Osteoblast (primary cell): ENCODE measurements around the gene CCDC124. TPM values are rescaled to one million over a fixed set of nuclear protein-coding genes. Genes with fewer than 3 reads are reported as not detected.
"Not testable (repeated sequence)": the region's sequence is repeated elsewhere in the genome, so short reads cannot be mapped to it uniquely, and the experiment has no call there.

Experiments used
- DNase-seq: peaks from one replicate; pipeline ENCODE4 v3.0.0; 2011; ENCODE audit warnings: low spot score, mixed read lengths; ENCODE audit not compliant: insufficient read length; ENCODE audit errors: missing footprints
- H2AFZ ChIP-seq: 2 replicates; pipeline ENCODE4 v1.6.0; 2011; ENCODE audit warnings: mild to moderate bottlenecking, low read length
- H3K27ac ChIP-seq: 2 replicates; pipeline ENCODE4 v1.5.1; 2011; ENCODE audit warnings: mild to moderate bottlenecking, low read depth, low read length, moderate library complexity
- H3K27me3 ChIP-seq: 2 replicates; pipeline ENCODE4 v1.6.0; 2012; ENCODE audit warnings: mild to moderate bottlenecking, control low read depth, inconsistent platforms, low read length, moderate library complexity; ENCODE audit not compliant: insufficient read depth
- H3K36me3 ChIP-seq: 2 replicates; pipeline ENCODE4 v1.5.1; 2011; ENCODE audit warnings: mild to moderate bottlenecking, low read length, control low read depth, moderate library complexity; ENCODE audit not compliant: insufficient read depth
- H3K4me1 ChIP-seq: 2 replicates; pipeline ENCODE4 v1.5.1; 2011; ENCODE audit warnings: mild to moderate bottlenecking, low read length, control low read depth, moderate library complexity; ENCODE audit not compliant: insufficient read depth
- H3K4me2 ChIP-seq: 2 replicates; pipeline ENCODE4 v1.6.0; 2011; ENCODE audit warnings: mild to moderate bottlenecking, low read length; ENCODE audit not compliant: insufficient read depth
- H3K4me3 ChIP-seq: fragments of 200-600 bp; sonication (generic); 3 replicates; pipeline ENCODE4 v1.5.1; 2012; ENCODE audit warnings: mild to moderate bottlenecking, low read length, inconsistent platforms; ENCODE audit not compliant: insufficient read depth
- H3K79me2 ChIP-seq: 2 replicates; pipeline ENCODE4 v1.6.0; 2012; ENCODE audit warnings: mild to moderate bottlenecking, low read length, control low read depth, inconsistent platforms; ENCODE audit not compliant: insufficient read depth
- H3K9me3 ChIP-seq: 2 replicates; pipeline ENCODE4 v1.5.1; 2011; ENCODE audit warnings: low read depth, low read length, control low read depth
- H4K20me1 ChIP-seq: 2 replicates; pipeline ENCODE4 v1.6.0; 2012; ENCODE audit warnings: mild to moderate bottlenecking, low read length, control low read depth; ENCODE audit not compliant: insufficient read depth
- total RNA-seq: library from RNA; depleted of rRNA; stranded (reverse); fragments of >200 nt; gene quantifications from 2 replicates; pipeline ENCODE4 v1.2.3, GENCODE V29; 2012
- TF ChIP-seq, protein P1 (sequence below): IDR thresholded peaks from 2 replicates; pipeline ENCODE4 v1.5.1; 2011; ENCODE audit warnings: mild to moderate bottlenecking, low read depth, low read length, moderate library complexity; ENCODE audit errors: extremely low read depth

CCDC124 gene
- total RNA-seq, 1 donor: 15.9 TPM

DNA sequence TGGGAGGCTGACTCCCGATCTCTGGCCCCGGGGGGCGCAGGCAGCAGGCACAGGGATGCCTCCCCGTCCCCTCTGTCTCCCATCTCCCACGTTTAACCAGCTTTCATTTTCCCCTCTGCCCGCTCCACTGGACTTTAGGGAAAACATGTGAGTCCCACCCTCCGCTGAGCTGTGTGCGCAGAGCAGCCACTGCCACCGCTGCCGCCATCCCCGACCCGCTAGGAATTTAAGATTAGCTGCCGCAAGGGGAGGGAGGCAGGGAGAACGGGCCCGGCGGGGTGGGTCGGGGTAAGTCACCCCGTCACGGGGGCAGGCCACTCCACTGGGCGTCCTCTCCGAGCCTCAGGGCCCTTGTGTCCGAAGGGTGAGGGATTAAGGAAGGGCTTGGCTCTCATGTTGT, 49.6 kb downstream of the CCDC124 start:
- Histone ChIP-seq H4K20me1 (no peaks in the 10 kb centered on the region), H3K9me3 (no peaks in the 10 kb centered on the region), H3K27ac (no peak overlapping the region), H3K79me2 (no peaks in the 10 kb centered on the region), H3K4me2 (no peak overlapping the region), H3K36me3 (no peaks in the 10 kb centered on the region), H3K4me3 (no peak overlapping the region), H2AFZ (no peak overlapping the region), H3K4me1 (no peaks in the 10 kb centered on the region), H3K27me3 (no peaks in the 10 kb centered on the region)
- TF ChIP-seq, protein P1, sequence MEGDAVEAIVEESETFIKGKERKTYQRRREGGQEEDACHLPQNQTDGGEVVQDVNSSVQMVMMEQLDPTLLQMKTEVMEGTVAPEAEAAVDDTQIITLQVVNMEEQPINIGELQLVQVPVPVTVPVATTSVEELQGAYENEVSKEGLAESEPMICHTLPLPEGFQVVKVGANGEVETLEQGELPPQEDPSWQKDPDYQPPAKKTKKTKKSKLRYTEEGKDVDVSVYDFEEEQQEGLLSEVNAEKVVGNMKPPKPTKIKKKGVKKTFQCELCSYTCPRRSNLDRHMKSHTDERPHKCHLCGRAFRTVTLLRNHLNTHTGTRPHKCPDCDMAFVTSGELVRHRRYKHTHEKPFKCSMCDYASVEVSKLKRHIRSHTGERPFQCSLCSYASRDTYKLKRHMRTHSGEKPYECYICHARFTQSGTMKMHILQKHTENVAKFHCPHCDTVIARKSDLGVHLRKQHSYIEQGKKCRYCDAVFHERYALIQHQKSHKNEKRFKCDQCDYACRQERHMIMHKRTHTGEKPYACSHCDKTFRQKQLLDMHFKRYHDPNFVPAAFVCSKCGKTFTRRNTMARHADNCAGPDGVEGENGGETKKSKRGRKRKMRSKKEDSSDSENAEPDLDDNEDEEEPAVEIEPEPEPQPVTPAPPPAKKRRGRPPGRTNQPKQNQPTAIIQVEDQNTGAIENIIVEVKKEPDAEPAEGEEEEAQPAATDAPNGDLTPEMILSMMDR: no peak
- peak; percentile 23 for DNase-seq

DNA sequence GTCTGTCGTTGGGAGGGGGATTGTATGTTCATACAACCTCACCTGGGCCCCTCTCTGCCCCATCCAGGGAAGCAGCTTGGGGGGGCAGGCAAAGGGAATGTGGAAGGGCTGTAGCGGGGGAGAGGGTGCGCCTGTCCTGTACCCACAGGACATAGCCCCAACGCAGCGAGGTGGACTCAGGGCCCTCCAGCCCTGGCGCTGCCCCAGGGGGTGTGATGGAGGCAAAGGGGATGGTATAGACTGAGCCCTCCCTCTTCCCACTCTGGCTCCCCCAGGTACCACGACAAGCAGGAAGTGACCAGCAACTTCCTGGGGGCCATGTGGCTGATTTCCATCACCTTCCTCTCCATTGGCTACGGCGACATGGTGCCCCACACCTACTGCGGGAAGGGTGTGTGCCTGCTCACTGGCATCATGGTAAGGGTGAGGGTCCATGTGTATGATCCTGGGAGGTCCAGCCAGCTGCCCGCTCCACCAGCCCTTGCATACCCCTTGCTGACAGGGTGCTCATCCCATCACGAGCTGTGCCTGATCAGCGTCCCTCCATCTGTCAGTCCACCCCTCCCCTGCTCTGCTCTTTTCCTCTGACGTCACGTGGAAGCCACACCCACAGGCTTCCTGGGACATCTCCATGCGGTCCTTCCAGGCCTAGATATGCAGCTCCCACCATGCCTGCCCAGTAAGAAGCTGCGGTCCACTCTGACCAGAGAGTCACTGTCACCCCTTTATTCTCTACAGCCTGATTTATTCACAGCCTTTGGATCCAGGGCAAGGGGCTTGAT, 52.4 kb downstream of the CCDC124 start:
- H3K4me3 ChIP-seq: no peak overlapping the region
- H2AFZ ChIP-seq: no peak overlapping the region
- H3K27ac ChIP-seq: no peak overlapping the region
- no peaks in the 10 kb centered on the region for H4K20me1 ChIP-seq
- no peaks in the 10 kb centered on the region for H3K27me3 ChIP-seq
- no peaks in the 10 kb centered on the region for H3K36me3 ChIP-seq
- no peaks in the 10 kb centered on the region for H3K9me3 ChIP-seq
- TF ChIP-seq, protein P1: no peak
- no peak overlapping the region for H3K4me2 ChIP-seq
- no peaks in the 10 kb centered on the region for H3K79me2 ChIP-seq
- H3K4me1 ChIP-seq: no peaks in the 10 kb centered on the region
- peak; percentile 80 for DNase-seq

DNA sequence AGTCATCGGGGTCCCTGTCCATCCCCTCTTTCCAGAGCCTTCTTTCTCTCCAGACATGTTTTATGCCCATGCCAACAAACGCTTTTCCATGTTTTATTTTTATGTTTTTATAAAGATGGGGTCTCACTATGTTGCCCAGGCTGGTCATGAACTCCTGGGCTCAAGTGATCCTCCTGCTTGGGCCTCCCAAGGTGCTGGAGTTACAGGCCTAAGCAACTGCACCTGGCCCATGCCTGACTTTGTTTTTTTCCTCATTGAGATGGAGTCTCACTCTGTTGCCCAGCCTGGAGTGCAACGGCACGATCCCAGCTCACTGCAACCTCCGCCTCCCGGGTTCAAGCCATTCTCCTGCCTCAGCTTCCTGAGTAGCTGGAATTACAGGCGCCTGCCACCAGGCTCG, 53.8 kb downstream of the CCDC124 start:
- not testable (repeated sequence) for H3K4me2 ChIP-seq, H2AFZ ChIP-seq, H3K36me3 ChIP-seq, H3K27me3 ChIP-seq, H3K4me3 ChIP-seq, H3K4me1 ChIP-seq, H3K27ac ChIP-seq, H4K20me1 ChIP-seq, H3K79me2 ChIP-seq, H3K9me3 ChIP-seq, DNase-seq

DNA sequence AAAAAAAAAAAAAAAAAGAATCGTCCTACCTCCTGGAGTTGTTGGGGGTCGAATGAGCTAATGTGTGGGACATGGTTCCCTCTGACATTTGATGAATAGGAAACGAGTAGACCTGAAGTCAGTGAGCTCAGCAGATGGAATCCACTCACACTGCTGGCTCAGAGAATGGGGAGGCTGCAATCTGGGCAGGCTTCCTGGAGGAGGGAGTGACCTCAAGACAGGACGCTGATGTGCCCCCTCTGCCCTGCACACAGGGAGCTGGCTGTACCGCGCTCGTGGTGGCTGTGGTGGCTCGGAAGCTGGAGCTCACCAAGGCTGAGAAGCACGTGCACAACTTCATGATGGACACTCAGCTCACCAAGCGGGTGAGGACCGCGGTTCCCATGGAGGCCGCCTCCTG, 55.3 kb downstream of the CCDC124 start:
- Histone ChIP-seq H3K27me3 (no peaks in the 10 kb centered on the region), H3K9me3 (no peaks in the 10 kb centered on the region), H4K20me1 (no peaks in the 10 kb centered on the region), H3K4me3 (no peak overlapping the region), H3K36me3 (no peaks in the 10 kb centered on the region), H3K79me2 (no peaks in the 10 kb centered on the region), H3K27ac (no peak overlapping the region), H2AFZ (no peak overlapping the region), H3K4me1 (no peaks in the 10 kb centered on the region), H3K4me2 (no peak overlapping the region)
- TF ChIP-seq, protein P1: no peak
- DNase-seq: no peak
